D721Med (cell line): ENCODE data around the gene PLEKHM3.

Experiments used
- DNase-seq: peaks from one replicate; pipeline ENCODE4 v3.0.0; 2011; ENCODE audit warnings: low spot score; ENCODE audit not compliant: insufficient read length
- FAIRE-seq: peaks from 2 replicates; lab custom pipeline; 2011; peaks lifted over from hg19 to GRCh38; lab: Jason Lieb, UNC
- TF ChIP-seq, protein P1 (sequence below): IDR thresholded peaks from 2 replicates; pipeline ENCODE4 v1.5.1; 2012; ENCODE audit warnings: mild to moderate bottlenecking, control low read depth; ENCODE audit not compliant: insufficient read depth; ENCODE audit errors: missing control alignments

Gene PLEKHM3

DNA sequence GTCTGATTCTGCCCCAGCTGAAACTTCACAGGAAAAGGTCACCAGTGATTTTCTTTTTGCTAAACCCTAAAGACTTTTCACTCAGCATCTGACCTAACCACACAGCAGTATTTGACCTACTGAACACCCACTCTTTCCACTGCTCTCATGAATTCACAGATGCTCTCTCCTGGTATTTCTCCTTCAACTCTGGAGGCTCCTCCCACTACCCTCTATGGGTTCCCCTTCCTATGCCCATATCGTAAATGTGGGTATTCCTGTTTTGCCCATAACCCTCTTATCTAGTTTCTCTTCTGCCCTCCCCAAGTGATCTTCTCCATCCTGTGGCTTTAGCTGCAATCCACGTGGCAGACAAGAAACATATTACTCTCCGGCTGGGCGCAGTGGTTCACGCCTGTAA, 7.6 kb downstream of the PLEKHM3 start:
- no peak for DNase-seq
- TF ChIP-seq, protein P1, sequence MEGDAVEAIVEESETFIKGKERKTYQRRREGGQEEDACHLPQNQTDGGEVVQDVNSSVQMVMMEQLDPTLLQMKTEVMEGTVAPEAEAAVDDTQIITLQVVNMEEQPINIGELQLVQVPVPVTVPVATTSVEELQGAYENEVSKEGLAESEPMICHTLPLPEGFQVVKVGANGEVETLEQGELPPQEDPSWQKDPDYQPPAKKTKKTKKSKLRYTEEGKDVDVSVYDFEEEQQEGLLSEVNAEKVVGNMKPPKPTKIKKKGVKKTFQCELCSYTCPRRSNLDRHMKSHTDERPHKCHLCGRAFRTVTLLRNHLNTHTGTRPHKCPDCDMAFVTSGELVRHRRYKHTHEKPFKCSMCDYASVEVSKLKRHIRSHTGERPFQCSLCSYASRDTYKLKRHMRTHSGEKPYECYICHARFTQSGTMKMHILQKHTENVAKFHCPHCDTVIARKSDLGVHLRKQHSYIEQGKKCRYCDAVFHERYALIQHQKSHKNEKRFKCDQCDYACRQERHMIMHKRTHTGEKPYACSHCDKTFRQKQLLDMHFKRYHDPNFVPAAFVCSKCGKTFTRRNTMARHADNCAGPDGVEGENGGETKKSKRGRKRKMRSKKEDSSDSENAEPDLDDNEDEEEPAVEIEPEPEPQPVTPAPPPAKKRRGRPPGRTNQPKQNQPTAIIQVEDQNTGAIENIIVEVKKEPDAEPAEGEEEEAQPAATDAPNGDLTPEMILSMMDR, result no peak

GRCh38 chr2:208015475-208015874, 9.9 kb downstream of the PLEKHM3 start:
- no peak for DNase-seq
- TF ChIP-seq, protein P1, result no peak
- FAIRE-seq, result no peak

More for the DNA sequence above, 7.6 kb downstream of the PLEKHM3 start:
- FAIRE-seq, result no peak

- FAIRE-seq, result no peak
- DNase-seq, result no peak
- TF ChIP-seq, protein P1, result no peak
Observed at GRCh38 chr2:208013285-208014178, 11.8 kb downstream of the PLEKHM3 start.

DNA sequence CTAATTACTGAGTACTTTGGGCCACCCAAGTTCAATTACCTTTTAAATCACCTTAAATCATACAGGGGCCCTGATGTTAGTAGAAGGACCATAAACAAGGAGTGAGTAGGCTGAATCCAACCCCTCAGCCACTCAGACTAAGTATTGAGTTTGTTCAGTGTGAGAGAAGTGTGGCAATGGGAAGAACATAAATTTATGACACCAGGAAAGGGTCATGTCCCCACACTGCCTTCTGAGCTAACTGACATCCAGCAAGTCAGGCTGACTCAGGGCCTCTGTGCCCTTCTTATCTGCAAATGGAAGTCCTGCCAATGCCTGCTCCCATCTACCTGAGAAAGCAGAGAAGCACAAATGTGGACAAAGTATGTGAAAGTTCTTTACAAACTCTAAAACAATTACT, 12.9 kb downstream of the PLEKHM3 start:
- FAIRE-seq (no peak), DNase-seq (no peak)
- TF ChIP-seq, protein P1, result no peak

DNA sequence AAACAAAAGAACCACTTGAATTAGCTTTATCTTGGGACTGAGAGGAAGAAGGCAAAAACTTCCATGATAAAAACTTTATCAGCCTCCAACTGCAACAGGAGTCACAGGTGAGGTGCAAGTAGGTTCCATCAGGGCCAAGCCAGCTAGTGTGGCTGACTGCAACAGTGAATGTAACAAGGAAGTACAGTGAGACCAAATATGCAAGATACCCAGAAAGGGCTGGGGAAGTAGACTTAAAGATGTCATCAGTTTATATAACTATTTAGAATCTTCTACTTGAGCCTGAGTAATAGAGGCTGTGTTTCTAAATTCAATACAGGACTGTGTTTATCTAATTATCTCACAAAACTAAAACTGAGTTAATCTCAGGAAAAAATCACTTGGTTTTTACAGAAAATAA, 14.8 kb downstream of the PLEKHM3 start:
- DNase-seq, result no peak
- FAIRE-seq, result no peak

DNA sequence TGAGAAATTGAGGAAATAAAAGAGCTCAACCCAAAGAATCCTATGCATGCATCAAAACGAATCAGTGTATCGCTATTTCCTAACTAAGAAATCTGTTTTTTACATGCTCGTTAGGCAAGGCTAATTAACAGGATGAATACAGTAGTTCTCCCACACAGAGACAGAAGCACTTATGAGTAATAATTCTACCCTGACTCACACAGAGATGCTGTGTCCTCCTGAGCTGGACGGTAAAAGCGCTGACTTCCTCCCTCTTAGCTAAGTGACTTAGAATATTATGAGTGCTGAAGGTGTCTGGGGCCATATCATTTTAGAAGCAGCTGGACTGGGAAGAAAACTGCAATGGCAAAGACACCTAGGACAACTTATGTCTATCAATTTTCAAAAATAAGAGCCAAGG, 18.5 kb downstream of the PLEKHM3 start:
- FAIRE-seq (no peak), DNase-seq (no peak)
- TF ChIP-seq, protein P1, result no peak

More for the DNA sequence above, 14.8 kb downstream of the PLEKHM3 start:
- TF ChIP-seq, protein P1, result no peak

- FAIRE-seq (no peak), DNase-seq (no peak)
- TF ChIP-seq, protein P1, result no peak
Observed at GRCh38 chr2:208006337-208006736, 19.0 kb downstream of the PLEKHM3 start.
